Left forelimb (tissue), 1 donor: ENCODE results near the gene KLF6.
A peak's percentile ranks its signal among the peaks of the same experiment; 100 is the strongest.

Experiments
- DNase-seq: peaks from one replicate; pipeline ENCODE4 v3.0.0-alpha.2; 2018; ENCODE audit warnings: low spot score

Gene KLF6

GRCh38 chr10:3811291-3811870, 26.4 kb upstream of the KLF6 start:
- no peak for DNase-seq

- DNase-seq: no peak
These were observed 23.7 kb upstream of the KLF6 start for GRCh38 chr10:3808689-3809199.

GRCh38 chr10:3807928-3808496, 23.0 kb upstream of the KLF6 start:
- DNase-seq: no peak

GRCh38 chr10:3807211-3807927, 22.4 kb upstream of the KLF6 start:
- no peak for DNase-seq

- no peak for DNase-seq
These were observed 21.6 kb upstream of the KLF6 start for GRCh38 chr10:3806603-3807002.

GRCh38 chr10:3805791-3806461, 20.9 kb upstream of the KLF6 start:
- no peak for DNase-seq

- DNase-seq: no peak
These were observed 20.3 kb upstream of the KLF6 start for GRCh38 chr10:3805201-3805790.

- no peak for DNase-seq
These were observed 19.1 kb upstream of the KLF6 start for GRCh38 chr10:3803927-3804741.

GRCh38 chr10:3803295-3803926, 18.4 kb upstream of the KLF6 start:
- no peak for DNase-seq

GRCh38 chr10:3802526-3803265, 17.7 kb upstream of the KLF6 start:
- no peak for DNase-seq

- DNase-seq: no peak
These were observed 16.7 kb upstream of the KLF6 start for GRCh38 chr10:3801558-3802192.

- no peak for DNase-seq
These were observed 15.6 kb upstream of the KLF6 start for GRCh38 chr10:3800586-3800985.

- DNase-seq: no peak
These were observed 12.7 kb upstream of the KLF6 start for GRCh38 chr10:3797750-3798149.

- no peak for DNase-seq
These were observed 8.5 kb upstream of the KLF6 start for GRCh38 chr10:3793553-3793952.

GRCh38 chr10:3792710-3793219, 7.8 kb upstream of the KLF6 start:
- DNase-seq: no peak

- DNase-seq: no peak
These were observed 7.1 kb upstream of the KLF6 start for GRCh38 chr10:3791974-3792633.

GRCh38 chr10:3790858-3791257, 5.8 kb upstream of the KLF6 start:
- DNase-seq: peak; percentile 3

- DNase-seq: no peak
These were observed 5.3 kb upstream of the KLF6 start for GRCh38 chr10:3790272-3790671.

GRCh38 chr10:3789621-3790020, 4.6 kb upstream of the KLF6 start:
- no peak for DNase-seq
